Posterior vena cava (tissue), 2 donors: ENCODE data around the gene SIGLEC6. TPM values are rescaled to one million over a fixed set of nuclear protein-coding genes. Genes with fewer than 3 reads are reported as not detected.
A peak's percentile ranks its signal among the peaks of the same experiment; 100 is the strongest.

Experiments
- DNase-seq: peaks from one replicate; pipeline ENCODE4 v3.0.0-alpha.2; 2020; ENCODE audit warnings: low spot score
- intact Hi-C, 2 donors: fragments of 100-400 bp; cut with DNase I; formaldehyde crosslinking; loops; one replicate each; pipeline versions ENCODE4 v1.14.1 to v1.14.2; 2022 to 2023
- long read RNA-seq, 2 donors: library from polyadenylated mRNA; unstranded; transcript quantifications; one replicate each; pipeline ENCODE4 v2.0.0, GENCODE V29; 2020 to 2021
- total RNA-seq, 2 donors: library from RNA; stranded (reverse); fragmentation: NEBNext Ultra II Directional; extraction: Animal tissue kit (Norgen Biotek cat#: 25700); gene quantifications; one replicate each; pipeline ENCODE4 v1.2.1, GENCODE V29; 2021
- donor health status: DM: yes; HTN: yes; CAD: no.
- donor health status: DM: yes; HTN: yes; CAD: no.

SIGLEC6 gene
- 1 to 10 TPM in 1 of 2 donors, under 1 TPM in 1; 0.86 to 1.6 TPM for total RNA-seq
- long read RNA-seq, donor 1: 0 reads
- long read RNA-seq, donor 2, partial matches to known transcripts: 0 of 1 reads
- long read RNA-seq, donor 2, other reads (novel, unspliced or antisense): 1 of 1 reads

DNA sequence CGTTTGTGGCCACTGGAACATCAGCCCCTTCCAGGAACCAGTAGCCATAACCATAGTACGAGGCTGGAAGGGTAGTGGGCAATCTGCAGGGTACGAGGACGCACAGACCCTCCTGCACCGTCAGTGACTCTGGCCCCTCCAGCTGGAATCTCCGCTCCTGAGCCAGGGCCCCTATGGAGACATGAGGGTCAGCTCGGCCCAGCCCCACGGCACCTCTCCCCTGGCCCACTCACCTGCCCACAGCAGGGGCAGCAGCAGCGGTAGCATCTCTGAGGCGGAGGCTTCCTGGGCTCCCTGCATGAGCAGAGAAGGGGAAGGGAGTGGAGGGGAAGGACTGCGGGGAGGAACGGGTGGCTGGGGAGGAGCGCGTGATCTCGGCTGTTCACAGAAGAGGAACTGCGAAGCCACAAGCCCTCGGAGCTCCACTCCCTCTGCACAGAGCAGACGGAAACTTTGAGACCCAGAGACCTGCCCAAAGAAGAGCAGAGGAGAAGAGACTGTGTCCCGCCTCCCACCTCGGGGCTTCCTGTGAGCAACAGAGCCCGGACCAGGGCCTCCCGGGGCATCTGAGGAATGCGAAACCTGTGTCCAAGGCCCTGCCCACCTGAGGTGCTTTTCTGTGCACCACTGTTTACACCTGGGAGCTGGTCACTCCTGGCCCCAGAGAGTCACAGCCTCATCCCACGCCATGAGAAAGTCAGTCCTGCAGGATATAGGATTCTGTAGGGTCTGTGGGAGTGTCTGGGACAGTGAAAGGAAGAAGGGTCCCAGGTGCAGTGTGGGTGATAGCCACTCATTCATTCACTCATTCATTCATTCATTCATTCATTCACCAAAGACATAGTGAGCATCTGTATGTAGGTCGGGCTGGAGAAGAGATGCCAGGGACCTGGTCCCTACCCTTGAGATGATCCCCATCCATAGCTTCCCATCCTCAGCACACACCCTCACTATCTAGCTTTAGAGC, at the start of gene SIGLEC6:
Gene SIGLEC6 (minus strand): TSS at position 322 of the 967 bp plus-strand sequence. CDS start 22 bp downstream, at position 300.
- DNase-seq: peak; percentile 90

DNA sequence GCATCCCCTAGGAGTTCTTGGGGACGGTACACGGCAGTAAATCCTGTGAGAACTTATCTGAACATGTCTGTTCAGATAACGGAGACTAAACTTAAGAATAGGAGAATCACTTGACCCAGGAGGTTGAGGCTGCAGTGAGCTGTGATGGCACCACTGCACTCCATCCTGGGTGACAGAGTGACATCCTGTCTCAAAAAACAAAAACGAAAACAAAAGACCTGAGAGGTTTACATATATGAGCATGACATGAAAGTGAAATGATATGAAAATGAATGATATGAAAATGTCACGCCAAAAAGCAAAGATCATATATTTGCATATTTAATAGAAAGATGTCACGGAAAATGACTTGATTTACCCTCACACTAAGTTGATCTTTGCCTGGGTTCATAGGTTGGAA, 45.4 kb upstream of the SIGLEC6 start:
- intact Hi-C loops: no loop called here
- DNase-seq: no peak

More for the DNA sequence above, at the start of gene SIGLEC6:
- intact Hi-C loops: no loop called here

DNA sequence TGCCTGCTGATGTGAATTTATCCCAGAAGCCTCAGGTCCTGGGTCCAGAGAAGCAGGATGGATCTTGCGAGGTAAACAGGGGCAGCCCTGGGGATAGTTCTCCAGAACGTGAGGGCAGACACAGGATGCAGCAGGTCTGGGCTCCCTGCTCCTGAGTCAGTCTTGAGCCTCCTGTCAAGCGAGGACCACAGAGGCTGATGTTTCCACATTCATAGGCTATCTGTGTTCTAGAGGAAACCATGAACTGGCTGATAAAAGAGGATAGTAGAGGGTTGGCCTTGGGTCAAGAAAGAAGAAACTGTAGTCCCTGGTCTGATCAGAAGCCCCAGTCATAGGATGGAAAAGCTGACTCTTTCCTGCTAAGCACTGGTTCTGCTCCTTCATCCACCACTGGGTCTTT, 41.9 kb upstream of the SIGLEC6 start:
- intact Hi-C loops: no loop called here
- no peak for DNase-seq

DNA sequence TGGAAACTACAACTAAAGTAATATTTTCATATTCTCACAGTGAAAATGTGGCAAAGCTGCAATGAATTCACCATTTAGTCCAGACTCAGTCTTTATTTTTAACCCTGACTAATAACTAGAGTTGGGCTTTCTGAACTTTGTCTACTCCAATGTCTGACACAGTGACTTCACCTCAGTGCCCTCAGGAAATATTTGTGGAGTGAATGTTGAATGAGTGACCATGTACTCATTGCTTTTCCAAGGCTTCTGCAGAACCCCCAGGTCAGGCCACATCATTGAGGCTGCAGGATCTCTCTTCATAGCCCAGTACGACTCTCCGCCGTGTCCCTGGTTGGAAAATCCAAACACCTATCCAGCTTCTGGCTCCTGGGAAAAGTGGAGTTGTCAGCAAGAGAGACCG, 41.4 kb upstream of the SIGLEC6 start:
- intact Hi-C loops: no loop called here
- DNase-seq: no peak

DNA sequence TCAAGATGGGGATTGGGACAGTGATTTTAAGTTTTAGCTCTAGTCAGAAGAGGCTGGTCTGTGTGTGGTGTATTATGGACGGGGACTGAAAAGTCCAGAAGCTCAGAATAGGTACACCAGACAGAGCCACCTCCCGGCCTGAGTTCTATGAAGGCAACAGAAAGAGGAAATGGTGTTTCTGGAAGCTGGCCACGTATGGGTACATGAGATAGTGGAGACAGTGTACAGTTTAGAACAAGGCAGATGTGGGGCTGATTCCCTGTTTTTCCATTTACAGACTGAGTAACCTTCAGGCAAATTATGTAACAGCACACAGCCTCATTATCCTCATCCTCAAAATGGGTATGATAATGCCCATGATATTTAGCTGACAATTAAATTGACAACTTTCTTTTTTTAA, 40.9 kb upstream of the SIGLEC6 start:
- intact Hi-C loops: no loop called here
- no peak for DNase-seq

DNA sequence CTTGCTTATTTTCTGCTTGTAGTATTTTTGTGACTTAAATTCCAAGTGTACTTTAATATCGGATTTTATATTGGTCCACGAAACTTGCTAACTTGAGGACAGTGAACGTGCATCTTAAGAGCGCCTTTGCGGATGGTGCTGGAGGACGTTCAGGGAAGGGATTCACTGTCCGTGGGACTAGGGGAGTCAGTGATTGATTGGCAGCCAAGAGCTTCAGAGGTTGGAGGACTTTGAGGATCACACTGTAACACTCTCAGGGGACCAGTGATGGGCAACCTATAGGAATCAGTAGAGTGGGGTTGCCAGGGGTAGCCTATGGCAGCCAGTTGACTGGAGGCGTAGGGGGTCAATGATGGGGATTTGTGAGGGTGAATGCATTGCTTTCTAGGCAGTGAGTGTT, 40.1 kb upstream of the SIGLEC6 start:
- intact Hi-C loops: no loop called here
- no peak for DNase-seq

DNA sequence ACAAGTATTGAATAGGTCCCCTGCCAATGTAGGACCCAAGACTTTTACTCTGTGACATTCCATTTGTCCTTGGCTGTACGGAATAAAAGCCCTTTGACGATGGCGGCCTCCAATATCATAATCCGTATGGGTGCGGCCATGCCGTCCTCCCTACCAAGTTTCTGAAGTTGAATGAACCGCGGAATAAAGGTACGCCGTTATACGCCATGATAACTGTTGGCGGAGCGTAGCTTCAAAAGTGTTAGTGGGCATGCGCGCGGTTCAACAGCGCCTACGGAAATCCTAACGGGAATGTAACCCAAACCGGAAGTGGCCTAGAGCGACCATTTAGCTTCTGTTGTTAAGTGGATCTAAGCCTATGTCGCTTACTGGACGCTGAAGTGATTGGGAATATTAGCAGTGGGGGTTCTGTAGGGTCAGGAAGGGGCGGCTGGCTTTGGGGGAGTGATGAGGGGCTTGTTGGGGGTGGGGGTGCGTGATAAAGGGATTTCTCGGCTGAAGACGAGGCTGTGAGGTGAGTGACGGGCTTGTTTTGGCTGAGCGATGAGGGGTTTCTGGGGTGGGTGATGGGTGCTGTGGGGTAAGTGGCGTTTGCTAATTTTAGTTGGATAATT, 39.6 kb upstream of the SIGLEC6 start, which contains the start of gene ZNF175:
Gene ZNF175 (plus strand): TSS at position 322 of the 614 bp plus-strand sequence. CDS start 2,047 bp downstream, outside the sequence.
- intact Hi-C loops: no loop called here
- peak; percentile 98 for DNase-seq

DNA sequence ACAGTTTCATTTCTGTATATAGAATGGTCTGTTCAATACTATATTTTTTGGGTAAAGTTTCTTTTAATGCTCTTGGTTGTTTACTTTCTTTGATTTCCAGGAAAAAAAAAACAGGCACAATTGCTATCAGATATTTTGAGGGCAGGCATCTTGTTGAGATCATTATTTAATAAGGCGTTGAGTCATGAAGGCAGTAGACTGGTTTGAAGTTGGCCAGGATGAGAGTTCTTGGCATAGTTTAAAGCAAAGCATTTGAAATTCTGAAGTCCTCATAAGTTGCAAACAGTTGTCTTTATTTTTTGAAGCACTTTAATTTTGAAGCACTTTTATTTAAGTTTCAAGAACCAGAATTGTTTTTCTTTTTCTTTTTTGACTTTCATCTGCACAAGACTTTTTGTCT, 37.0 kb upstream of the SIGLEC6 start:
- DNase-seq: no peak
- intact Hi-C loops: no loop called here

DNA sequence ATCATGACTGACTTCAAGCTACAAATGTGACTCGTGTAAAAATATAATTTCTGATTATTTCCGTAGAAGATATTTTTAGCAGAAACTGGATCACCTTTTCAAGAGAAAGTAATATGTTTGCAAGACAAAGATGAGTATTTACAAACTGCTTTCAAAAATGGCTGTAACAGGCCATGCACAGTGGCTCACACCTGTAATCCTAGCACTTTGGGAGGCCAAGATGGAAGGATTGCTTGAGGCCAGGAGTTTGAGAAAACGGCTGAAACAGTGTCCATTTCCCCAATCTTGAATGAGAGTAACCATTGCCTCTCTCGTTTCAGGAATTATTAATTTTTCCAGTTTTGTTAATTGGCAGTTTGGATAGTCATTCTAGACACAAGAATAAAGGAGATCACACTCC, 36.1 kb upstream of the SIGLEC6 start:
- intact Hi-C loops: no loop called here
- DNase-seq: no peak

DNA sequence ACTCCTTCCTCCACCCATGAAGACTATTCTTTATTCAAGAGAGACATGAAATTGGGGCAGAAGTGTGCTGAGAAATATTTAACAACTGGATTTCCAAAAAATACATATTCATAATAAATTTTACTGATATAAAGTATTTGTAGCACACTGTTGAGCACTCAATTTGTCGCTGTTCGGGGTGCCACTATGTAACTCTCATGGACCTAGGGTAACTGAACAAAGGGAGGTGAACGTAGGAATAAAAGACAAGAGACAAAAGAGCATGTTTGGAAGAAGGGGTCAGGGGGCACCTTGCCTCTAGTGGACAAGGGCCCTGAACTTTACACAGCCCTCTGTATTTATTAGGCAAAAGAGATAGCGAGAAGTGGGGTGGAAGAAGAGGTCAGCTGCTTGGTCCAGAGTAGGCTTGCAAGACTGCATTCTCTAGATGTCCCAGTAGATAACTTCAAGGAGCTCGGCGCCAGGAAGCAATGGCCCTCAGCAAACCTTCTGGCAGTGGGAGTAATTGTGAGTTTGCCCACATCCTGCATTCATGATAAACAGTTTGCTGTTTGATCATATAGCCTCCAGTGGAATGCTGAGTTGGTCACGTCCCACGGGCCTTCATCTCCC, 35.1 kb upstream of the SIGLEC6 start:
- intact Hi-C loops: no loop called here

DNA sequence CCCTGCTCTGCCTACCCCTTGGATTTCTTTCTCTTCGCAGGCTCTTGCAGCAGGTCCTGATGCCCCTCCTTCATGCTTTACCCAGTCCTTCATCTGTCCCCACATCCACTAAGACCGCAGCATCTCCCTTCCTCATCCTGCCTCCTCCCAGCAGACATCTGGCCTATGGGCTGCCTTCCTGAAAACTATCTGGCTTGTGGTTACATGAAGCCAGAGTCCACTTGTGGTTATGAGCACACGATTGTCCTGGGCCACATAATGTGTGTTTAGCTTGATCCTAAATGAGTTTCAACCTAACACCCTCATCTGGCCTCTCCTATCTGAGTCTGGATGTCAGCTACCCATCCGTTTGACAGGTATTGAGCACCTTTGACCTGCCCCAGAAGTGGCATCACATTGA, 34.1 kb upstream of the SIGLEC6 start:
- DNase-seq: no peak
- intact Hi-C loops: no loop called here

More for the DNA sequence above, 35.1 kb upstream of the SIGLEC6 start:
- DNase-seq: no peak

DNA sequence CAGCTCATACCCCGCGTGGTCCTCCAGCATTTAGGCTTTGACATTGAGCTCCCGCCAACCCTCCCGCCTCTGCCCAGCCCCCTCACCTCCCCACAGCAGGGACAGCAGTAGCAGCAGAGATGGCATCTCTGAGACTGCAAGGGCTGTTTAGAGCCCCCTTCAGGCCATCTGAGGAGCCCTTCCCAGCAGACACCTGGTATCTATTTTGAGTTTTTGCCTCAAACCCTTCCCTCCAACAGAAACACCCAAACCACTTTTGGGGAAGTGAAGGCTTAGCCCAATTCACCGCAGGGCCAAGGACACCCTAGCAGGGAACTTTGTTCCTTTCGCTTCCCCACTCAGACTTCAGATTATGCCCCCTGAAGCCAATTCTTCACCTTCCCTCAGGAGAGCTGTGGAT, 33.3 kb upstream of the SIGLEC6 start:
- DNase-seq: no peak
- intact Hi-C loops: no loop called here

DNA sequence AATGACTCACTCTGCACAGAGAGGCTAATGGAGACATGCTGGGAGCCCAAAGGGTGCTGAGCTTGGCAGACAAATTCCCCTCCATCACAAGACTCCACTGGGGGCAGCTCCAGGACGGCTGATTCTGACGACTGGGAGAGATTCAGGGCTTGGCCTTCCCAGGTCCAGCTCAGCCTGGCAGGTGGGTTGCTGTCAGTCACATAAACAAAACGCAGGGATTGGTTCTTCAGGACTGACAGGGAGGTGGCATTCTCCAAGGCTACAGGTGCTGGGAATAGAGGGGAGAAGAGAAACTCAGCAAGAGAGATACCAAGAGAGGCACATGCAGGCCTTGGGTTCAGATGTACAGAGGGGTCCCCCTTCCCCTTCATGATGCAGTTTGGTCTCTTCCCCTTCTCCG, 28.9 kb upstream of the SIGLEC6 start:
- intact Hi-C loops: no loop called here
- DNase-seq: no peak

DNA sequence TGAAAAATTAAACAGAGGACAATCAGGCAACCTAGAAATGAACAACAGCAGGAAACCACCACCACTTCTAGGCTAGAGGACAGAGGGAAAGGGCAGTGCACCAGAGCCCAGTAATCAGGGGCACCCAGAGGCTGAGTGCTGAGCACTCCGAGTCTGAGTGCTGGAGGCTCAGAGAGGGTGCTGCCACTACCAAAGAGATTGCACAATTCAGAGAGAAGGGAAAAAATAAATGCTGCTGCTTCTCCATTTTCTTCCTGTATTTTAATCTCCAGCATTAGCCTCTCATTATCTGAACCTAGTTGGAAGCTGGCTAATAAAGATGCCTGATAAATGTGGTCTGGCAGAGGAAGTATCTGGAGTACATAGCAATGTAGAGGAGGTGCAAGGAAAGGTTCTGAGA, 27.8 kb upstream of the SIGLEC6 start:
- intact Hi-C loops: no loop called here
- no peak for DNase-seq

DNA sequence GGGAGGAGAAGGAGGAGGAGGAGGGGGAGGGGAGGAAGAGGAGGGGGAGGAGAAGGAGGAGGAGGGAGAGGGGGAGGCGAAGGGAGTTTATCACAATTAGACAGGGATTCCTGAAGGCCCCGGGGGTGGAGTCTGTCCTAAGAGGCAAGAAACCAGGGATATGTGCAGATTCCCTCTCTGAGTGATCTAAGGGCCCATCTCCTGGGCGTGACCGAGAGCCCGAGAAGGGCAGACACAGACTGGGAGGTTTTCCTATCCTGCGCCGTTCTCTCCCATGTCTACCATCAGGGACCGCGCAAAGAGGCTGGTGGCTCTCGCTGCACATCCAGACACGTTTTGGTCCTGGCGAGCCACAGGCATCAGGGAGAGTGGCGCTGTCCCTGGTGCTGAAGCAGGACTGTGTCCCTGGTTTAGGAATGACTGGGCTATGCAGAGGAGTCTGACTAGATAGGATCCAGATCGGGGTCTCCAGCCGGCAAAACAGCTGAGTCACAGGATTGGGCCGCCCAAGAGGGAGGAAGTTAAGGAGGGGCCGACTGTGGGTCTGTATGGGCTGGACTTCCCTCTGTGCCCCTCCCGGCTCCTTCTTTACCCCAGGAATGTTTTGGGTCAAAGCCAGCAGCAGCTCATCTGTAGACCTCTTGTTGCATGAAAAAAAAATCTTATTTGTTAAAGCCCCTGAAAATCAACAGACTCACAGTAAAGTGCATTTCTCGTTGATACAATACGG, 21.7 kb upstream of the SIGLEC6 start:
- DNase-seq: peak; percentile 91

DNA sequence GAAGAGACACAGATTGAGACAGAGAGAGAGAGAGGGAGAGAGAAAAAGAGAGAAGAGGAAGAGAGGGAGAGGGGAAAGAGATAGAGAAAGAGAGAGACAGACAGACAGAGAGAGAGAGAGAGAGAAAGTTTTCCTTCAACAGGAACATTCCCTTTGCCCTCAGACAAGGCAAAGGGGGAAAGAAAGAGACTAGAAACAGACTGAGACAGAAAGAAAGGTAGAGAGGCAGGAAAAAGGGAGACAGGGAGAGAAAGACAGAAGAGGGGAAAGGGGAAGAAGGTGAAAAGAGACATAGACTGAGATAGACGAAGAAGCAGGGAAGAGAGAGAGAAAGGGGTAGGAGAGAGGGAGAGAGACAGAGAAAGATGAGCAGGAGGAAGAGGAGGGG, 21.1 kb upstream of the SIGLEC6 start:
- intact Hi-C loops: no loop called here

More for the DNA sequence above, 21.7 kb upstream of the SIGLEC6 start:
- intact Hi-C loops: no loop called here

DNA sequence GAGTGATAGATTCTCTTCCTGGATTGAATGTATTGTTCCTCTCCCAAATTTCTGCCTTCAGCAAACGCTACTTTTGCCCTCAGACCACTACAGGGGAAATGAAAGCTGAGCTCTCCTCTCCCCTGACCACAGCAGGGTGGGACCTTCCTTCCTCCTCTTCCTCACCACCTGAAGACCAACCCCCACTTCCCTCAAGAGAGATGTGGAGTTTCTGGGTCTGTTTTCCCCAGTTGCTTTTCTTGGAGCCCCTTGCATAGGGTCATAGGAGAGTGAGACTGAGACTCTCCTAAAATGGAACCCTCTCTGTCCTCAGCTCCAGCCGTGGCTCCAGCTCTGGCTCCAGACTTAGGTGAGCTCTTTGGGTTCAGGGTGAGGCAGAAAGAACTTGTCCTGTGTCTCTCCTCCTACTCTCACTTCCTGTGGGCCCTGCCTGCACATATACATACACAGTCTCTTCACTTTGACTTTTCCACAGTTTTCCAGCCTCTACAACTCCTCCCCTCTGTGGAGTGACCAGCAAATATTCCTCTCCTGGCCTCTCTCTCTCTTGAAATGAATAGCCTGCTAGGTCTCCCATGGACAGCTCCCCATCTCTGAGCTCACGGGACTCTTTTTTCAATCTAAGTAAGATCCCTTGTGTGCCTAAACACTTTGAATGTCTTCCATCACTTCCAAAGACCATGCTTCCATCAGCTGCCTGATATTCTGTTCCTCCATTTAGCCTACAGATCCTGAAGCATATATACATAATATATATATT, 20.4 kb upstream of the SIGLEC6 start:
- DNase-seq: no peak
- intact Hi-C loops: no loop called here

More for the DNA sequence above, 21.1 kb upstream of the SIGLEC6 start:
- no peak for DNase-seq

DNA sequence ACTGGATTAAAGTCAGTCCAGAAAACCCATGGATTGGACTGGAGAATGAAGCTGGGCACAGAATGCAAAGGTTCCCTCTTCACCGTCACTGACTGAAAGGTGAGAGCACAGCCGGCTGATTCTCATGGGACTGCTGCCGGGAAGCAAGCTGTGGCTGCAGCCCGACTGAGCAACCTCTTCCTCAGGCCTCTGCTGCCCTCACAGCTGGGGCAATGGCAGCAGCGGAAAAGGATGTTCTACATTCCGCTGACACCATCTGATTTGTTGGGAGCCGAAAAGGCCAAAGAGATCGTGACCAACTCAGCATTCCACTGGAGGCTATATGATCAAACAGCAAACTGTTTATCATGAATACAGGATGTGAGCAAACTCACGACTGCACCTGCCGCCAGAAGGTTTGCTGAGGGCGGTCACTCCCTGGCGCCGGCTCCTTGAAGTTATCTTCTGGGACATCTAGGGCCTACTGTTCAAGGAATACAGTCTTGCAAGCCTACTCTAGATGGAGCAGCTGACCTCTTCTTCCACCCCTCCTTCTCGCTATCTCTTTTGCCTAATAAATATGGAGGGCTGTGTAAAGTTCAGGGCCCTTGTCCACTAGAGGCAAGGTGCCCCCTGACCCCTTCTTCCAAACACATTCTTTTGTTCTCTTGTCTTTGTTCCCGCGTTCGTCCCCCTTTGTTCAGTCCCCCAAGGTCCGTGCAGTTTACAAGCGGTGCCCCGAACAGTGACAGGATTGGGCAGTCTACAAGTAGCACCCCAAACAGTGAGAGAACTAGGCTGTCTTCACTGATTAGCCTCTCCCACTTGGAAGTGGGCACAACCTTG, 19.6 kb upstream of the SIGLEC6 start:
- intact Hi-C loops: no loop called here
- no peak for DNase-seq
